K562 (cell line): ENCODE results near the gene PHF12. TPM values are rescaled to one million over a fixed set of nuclear protein-coding genes. Genes with fewer than 3 reads are reported as not detected.

Experiments used
- ERF ChIP-seq: fragments of 450-650 bp; formaldehyde crosslinking; IDR thresholded peaks from 2 replicates; pipeline ENCODE4 v1.4.0; 2020; ENCODE audit warnings: mild to moderate bottlenecking, mixed read lengths
- ETS1 ChIP-seq: conservative IDR thresholded peaks from 2 replicates; pipeline ENCODE4 v1.6.1; 2011; ENCODE audit warnings: low read depth, mild to moderate bottlenecking, low read length; ENCODE audit not compliant: control insufficient read depth
- FOSL1 ChIP-seq: fragments of 200-800 bp; sonication (Bioruptor generic); conservative IDR thresholded peaks from 2 replicates; pipeline ENCODE4 v1.6.1; 2016; ENCODE audit warnings: missing genetic modification characterization, missing compliant biosample characterization
- FOXA3 ChIP-seq, 2 experiments: fragments of 450-650 bp in 1 of 2; sonication (generic) in 1 of 2; formaldehyde crosslinking; IDR thresholded peaks in 1 of 2; conservative IDR thresholded peaks in 1 of 2; 2 replicates each; pipeline versions ENCODE4 v1.4.0 to v1.8.0; 2020 to 2022; ENCODE audit warnings: mild to moderate bottlenecking in 2 of 2, missing genetic modification reagents in 1 of 2
- GTF3C2 ChIP-seq: IDR thresholded peaks from 3 replicates; pipeline ENCODE4 v1.6.1; 2011; ENCODE audit warnings: borderline replicate concordance, mild to moderate bottlenecking, moderate library complexity; ENCODE audit not compliant: insufficient read length; ENCODE audit errors: extremely low read depth
- ID3 ChIP-seq, 2 experiments: fragments of 250-450 bp in 1 of 2; fragments of 450-650 bp in 1 of 2; sonication (Bioruptor Pico) in 1 of 2; IDR thresholded peaks; 2 replicates each; pipeline versions ENCODE4 v1.6.1 to v1.8.0; 2016 to 2021; ENCODE audit warnings: mild to moderate bottlenecking in 2 of 2, moderate library complexity in 2 of 2, missing compliant biosample characterization in 1 of 2, missing genetic modification characterization in 1 of 2
- MAX ChIP-seq: sonication (generic); formaldehyde crosslinking; IDR thresholded peaks from 2 replicates; pipeline ENCODE4 v1.9.0; 2022; ENCODE audit warnings: mild to moderate bottlenecking, missing genetic modification reagents
- MYNN ChIP-seq, 2 experiments: sonication (generic); formaldehyde crosslinking in 1 of 2; IDR thresholded peaks; 2 replicates each; pipeline versions ENCODE4 v1.5.0 to v1.6.1; 2016 to 2020; ENCODE audit warnings: antibody characterized with exemption in 1 of 2, missing genetic modification reagents in 1 of 2
- NFE2L1 ChIP-seq: fragments of 450-650 bp; IDR thresholded peaks from 2 replicates; pipeline ENCODE4 v1.6.1; 2016; ENCODE audit warnings: missing genetic modification characterization, low read depth, mild to moderate bottlenecking, missing compliant biosample characterization, moderate library complexity, borderline replicate concordance
- SMAD2 ChIP-seq: fragments of 150-350 bp; IDR thresholded peaks from 2 replicates; pipeline ENCODE4 v1.6.1; 2014; ENCODE audit warnings: low read depth, mild to moderate bottlenecking, low read length
- TARDBP ChIP-seq: fragments of 450-650 bp; IDR thresholded peaks from 2 replicates; pipeline ENCODE4 v1.6.1; 2016
- TEAD2 ChIP-seq: fragments of 450-650 bp; IDR thresholded peaks from 2 replicates; pipeline ENCODE4 v1.6.1; 2016; ENCODE audit warnings: missing genetic modification characterization, control low read depth, missing compliant biosample characterization
- USF2 ChIP-seq: sonication (generic); formaldehyde crosslinking; IDR thresholded peaks from 2 replicates; pipeline ENCODE4 v1.5.0; 2020; ENCODE audit warnings: missing genetic modification reagents
- ZBTB2 ChIP-seq: fragments of 450-650 bp; IDR thresholded peaks from 2 replicates; pipeline ENCODE4 v1.6.1; 2016; ENCODE audit warnings: antibody characterized with exemption
- ZNF232 ChIP-seq: sonication (generic); formaldehyde crosslinking; IDR thresholded peaks from 2 replicates; pipeline ENCODE4 v1.8.0; 2022; ENCODE audit warnings: mild to moderate bottlenecking, missing genetic modification reagents
- ZNF24 ChIP-seq: fragments of 450-650 bp; IDR thresholded peaks from 2 replicates; pipeline ENCODE4 v1.6.1; 2016
- ZNF445 ChIP-seq: fragments of 250-450 bp; sonication (Bioruptor Pico); IDR thresholded peaks from 2 replicates; pipeline ENCODE4 v1.4.0; 2020; ENCODE audit warnings: low read depth, mild to moderate bottlenecking, moderate library complexity
- ZNF75A ChIP-seq: fragments of 450-650 bp; formaldehyde crosslinking; IDR thresholded peaks from 2 replicates; pipeline ENCODE4 v1.4.0; 2020; ENCODE audit warnings: mild to moderate bottlenecking
- polyA plus RNA-seq, 8 experiments: library from polyadenylated mRNA; depleted of rRNA in 4 of 8; stranded (reverse) in 5 of 8; unstranded in 3 of 8; fragments of >200 nt; fragmentation: Nextera tagmentation in 2 of 8; fragmentation: Illumina TruSeq in 1 of 8; extraction: Ambion mirVana in 2 of 8; extraction: Trizol in 1 of 8; gene quantifications; 2 replicates each; pipeline versions ENCODE4 v1.2.1 to v1.2.3, GENCODE V29; 2011 to 2014; ENCODE audit warnings: inconsistent platforms in 1 of 8, missing spikeins in 1 of 8
- total RNA-seq, 7 experiments: library from RNA; depleted of rRNA in 6 of 7; stranded (reverse); fragments of >200 nt in 6 of 7; fragmentation: Illumina TruSeq in 2 of 7; extraction: Trizol in 2 of 7; gene quantifications; 2 replicates each; pipeline versions ENCODE4 v1.2.1 to v1.2.3, GENCODE V29; 2011 to 2021; ENCODE audit warnings: low replicate concordance in 1 of 7

Gene PHF12
- total and polyA plus RNA-seq, 9 of the 15 experiments (the other 6 are each of a cell fraction or from before 2014, with no cell fraction given) = 0.82 to 31.3 (median 13.5) TPM

- TF ChIP-seq NFE2L1 = no peak; the same call in 1 of the 2 replicates
- peak; percentile 84; the same call in 1 of the 2 replicates for TF ChIP-seq MYNN (IDR thresholded peaks at IDR 0.05)
- no peak for TF ChIP-seq MYNN (CRISPR knock-in tag; IDR thresholded peaks at IDR 0.05)
- no peak for TF ChIP-seq GTF3C2
- TF ChIP-seq TARDBP = peak; percentile 98
- no peak for TF ChIP-seq ZNF232 (CRISPR knock-in tag)
- no peak for TF ChIP-seq ID3 (CRISPR knock-in tag; IDR thresholded peaks at IDR 0.05)
- peak; percentile 94 for TF ChIP-seq ID3 (tag; IDR thresholded peaks at IDR 0.05)
- TF ChIP-seq ZNF75A = peak; percentile 57; the same call in 1 of the 2 replicates
- TF ChIP-seq SMAD2 = no peak
- TF ChIP-seq ZNF24 = 0 out of 2 replicates have a peak, but pooled peaks have one; percentile 56
- TF ChIP-seq TEAD2 = no peak
- TF ChIP-seq FOXA3 (CRISPR knock-in tag; conservative IDR thresholded peaks at IDR 0.05 in 1 of 2, IDR thresholded peaks at IDR 0.05 in 1 of 2) = peak; percentile 48 to 59; a peak in 2 of 4 replicates
- TF ChIP-seq MAX (CRISPR knock-in tag) = peak; percentile 47; the same call in 1 of the 2 replicates
- peak; percentile 76; the same call in 1 of the 2 replicates for TF ChIP-seq ERF
- peak; percentile 93 for TF ChIP-seq ZBTB2
- TF ChIP-seq FOSL1 (tag) = peak; percentile 81
- TF ChIP-seq USF2 = no peak
- TF ChIP-seq ZNF445 (CRISPR knock-in tag) = peak; percentile 79; the same call in 1 of the 2 replicates
- TF ChIP-seq ETS1 = peak; percentile 98
Measured at GRCh38 chr17:28864991-28865849, 86.1 kb downstream of the PHF12 start (continued).
